HG02763 (cell line): Measurements from ENCODE around the gene PNMA6A.
"Not testable (repeated sequence)": the region's sequence is repeated elsewhere in the genome, so short reads cannot be mapped to it uniquely, and the experiment has no call there.

Experiments
- ATAC-seq: cut with Tn5 transposase; IDR thresholded peaks from one replicate; pipeline ENCODE4 v1.9.1; 2021; ENCODE audit warnings: mild to moderate bottlenecking, moderate library complexity; ENCODE audit not compliant: unreplicated experiment

The PNMA6A gene

GRCh38 chrX:153074935-153075334 lies 2.7 kb downstream of the PNMA6A start:
- no peak for ATAC-seq

DNA sequence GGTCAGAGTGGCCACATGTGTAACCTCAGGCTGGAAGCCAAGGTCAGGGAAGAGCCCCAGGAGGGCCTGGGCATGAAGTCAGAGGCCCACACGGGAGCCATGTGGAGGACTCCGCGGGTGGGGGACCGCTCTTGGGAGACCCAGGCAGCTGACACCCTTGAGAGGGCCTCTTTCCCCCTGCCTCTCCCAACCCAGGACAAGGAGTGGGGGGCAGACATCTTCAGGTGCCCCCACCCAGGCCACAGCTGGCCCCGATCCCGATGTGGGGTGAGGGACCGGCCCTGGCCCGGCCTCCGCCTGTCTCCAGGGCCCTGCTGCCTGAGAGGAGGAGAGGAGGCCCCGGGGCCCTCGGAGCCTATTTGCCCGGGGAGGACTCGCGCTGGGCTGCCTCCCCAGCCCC lies 3.1 kb downstream of the PNMA6A start:
- no peak for ATAC-seq

DNA sequence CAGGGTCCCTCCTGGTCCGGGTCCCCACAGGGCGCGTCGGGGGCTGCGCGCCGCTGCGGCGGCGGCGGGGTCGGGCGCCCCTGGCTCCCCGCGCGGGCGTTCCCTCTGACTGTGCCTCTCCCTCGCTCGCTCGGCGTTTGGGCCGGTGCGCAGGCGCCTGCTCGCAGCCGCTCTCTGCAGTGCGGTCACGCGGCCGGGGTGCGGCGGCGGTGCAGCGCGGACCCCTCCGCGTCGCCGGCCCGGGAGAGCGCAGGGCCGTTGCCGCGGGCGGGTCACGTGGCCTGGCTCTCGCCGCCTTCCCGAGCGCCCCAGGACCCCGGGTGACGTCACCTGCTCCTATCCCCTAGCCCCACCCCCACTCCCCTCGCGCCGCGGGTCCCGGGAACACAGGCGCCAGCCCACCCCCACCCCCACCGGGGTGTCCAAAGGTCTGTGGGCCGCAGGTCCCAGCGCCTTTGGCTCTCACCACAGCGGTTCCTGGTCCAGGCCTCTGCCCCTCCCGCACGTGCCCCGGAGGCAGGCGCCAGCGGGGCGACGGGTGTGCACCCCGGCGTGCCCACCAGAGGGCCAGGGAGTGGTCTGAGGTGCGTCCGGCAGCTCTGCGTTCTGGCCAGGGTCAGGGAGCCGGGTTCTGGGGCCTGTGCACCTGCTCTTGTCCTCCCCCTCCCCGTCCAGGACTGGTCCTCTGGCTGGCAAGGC lies 5.3 kb downstream of the PNMA6A start:
- not testable (repeated sequence) for ATAC-seq

DNA sequence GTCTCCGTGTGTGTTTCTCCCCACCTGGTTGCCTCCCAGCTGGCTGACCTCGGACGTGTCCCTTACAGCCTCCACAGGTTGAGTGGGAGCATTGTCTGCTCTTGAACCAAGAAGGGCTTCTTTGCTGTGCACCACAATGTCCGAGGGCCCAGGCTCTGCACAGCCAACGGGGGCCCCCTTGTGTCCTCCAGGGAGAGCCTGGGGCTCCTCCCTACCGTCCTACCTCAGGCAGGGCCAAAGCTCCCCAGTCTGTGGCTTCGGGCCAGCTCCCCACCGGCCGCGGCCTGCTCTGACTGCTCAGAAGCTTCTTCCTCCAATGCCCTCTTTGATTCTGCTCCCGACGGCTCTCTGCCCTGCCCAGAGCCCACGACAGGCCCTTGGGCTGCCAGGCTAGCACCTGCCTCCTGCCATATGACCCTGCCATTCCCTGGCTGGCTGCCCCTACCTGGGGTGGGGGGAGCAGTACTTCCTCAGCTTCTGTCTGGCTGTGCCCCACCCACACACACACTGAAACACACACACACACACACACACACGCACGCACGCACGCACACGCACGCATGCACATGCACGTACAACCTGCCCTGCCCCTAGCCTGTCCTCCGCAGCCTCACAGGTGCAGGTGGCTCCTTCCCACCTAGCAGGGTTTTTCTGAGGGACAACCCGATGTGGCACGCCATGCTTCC lies 11.1 kb downstream of the PNMA6A start:
- ATAC-seq: not testable (repeated sequence)

GRCh38 chrX:153102418-153102817 lies 30.2 kb downstream of the PNMA6A start:
- ATAC-seq: no peak

- ATAC-seq: not testable (repeated sequence)
Measured at GRCh38 chrX:153104959-153105358, 32.7 kb downstream of the PNMA6A start.

DNA sequence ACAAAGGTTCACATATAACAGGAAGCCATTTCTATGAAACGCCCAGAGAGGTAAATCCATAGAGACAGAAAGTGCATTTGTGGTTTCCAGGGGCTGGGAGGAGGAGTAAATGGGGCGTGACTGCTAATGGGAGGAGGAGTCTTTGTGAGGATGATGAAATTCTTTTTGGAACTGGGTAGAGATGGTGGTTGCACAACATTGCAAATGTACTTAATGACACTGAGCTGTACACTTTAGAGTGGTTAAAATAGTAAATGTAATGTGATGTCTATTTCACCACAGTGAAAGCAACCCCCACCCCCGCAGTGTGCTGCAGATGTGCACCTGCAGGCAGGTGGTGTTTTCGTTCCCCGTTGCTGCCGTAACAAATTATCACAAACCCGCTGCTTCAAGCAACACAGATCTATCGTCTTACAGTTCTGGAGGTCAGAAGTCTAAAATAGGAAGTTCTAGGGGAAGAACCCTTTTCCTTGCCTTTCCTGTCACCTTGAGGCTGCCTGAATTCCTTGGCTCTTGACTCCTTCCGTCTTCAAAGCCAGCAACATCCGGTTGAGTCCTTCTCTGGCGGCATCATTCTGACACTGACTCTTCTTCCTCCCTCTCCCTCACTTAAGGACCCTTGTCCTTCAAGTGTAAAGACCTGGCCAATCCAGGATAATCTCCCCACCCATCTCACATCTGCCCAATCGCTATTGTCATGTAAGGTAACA lies 34.0 kb downstream of the PNMA6A start:
- not testable (repeated sequence) for ATAC-seq

DNA sequence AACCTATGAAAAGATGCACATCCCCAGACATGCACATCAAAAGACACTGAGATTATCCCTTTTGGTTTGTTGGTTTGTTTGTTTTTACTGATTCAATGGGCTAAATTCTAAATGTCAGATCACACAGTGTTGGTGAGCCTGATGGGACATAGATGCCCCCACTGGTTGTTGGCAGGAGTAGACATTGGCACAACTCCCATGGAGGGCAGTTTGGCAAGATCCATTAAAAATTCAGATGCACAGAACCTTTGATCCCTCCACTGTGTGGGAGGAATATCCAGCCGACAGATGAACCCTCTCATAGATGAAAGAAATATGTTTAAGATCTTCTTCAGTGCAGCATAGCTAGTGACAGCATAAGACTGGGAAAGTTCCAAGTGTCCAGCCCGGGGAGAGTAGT lies 38.5 kb downstream of the PNMA6A start:
- ATAC-seq: not testable (repeated sequence)

DNA sequence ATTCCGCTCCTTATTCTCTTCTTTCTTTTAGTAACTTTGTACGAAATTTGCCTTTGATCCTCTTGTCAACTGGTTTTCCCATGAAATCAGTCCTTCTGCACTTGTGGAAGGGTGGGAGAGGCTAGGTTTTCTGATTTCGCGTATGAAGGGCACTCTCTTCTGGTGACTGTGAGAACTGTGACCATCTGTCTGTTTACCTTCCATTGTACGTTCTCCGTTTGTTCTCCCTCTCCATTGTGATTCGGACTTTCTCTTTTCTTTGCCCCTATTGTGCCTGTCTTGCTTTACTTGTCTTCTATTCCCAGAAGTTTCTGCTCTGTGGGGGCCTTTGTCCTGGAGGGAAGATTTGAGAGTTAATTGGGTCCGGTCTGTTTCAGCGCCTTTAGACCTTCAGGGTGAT lies 41.6 kb downstream of the PNMA6A start:
- ATAC-seq: not testable (repeated sequence)

GRCh38 chrX:153117754-153118153 lies 45.5 kb downstream of the PNMA6A start:
- not testable (repeated sequence) for ATAC-seq

- not testable (repeated sequence) for ATAC-seq
Measured at GRCh38 chrX:153120230-153120629, 48.0 kb downstream of the PNMA6A start.

GRCh38 chrX:153123468-153123867 lies 51.2 kb downstream of the PNMA6A start:
- ATAC-seq: not testable (repeated sequence)
